ENCODE results near the gene C15orf61.

- TF ChIP-seq GATA2 (IDR thresholded peaks at IDR 0.05; ENCODE audit: low read depth, low read length): no peak
- TF ChIP-seq GATA3 (IDR thresholded peaks at IDR 0.05; ENCODE audit: low read depth, low read length): no peak
These were observed 5.4 kb upstream of the C15orf61 start for GRCh38 chr15:67515557-67515956.
